ENCODE data around the gene DHH. TPM values are rescaled to one million over a fixed set of nuclear protein-coding genes. Genes with fewer than 3 reads are reported as not detected.

Gene DHH
- total RNA-seq, 1 experiment from 2014 or later, result 0.13 TPM

DNA sequence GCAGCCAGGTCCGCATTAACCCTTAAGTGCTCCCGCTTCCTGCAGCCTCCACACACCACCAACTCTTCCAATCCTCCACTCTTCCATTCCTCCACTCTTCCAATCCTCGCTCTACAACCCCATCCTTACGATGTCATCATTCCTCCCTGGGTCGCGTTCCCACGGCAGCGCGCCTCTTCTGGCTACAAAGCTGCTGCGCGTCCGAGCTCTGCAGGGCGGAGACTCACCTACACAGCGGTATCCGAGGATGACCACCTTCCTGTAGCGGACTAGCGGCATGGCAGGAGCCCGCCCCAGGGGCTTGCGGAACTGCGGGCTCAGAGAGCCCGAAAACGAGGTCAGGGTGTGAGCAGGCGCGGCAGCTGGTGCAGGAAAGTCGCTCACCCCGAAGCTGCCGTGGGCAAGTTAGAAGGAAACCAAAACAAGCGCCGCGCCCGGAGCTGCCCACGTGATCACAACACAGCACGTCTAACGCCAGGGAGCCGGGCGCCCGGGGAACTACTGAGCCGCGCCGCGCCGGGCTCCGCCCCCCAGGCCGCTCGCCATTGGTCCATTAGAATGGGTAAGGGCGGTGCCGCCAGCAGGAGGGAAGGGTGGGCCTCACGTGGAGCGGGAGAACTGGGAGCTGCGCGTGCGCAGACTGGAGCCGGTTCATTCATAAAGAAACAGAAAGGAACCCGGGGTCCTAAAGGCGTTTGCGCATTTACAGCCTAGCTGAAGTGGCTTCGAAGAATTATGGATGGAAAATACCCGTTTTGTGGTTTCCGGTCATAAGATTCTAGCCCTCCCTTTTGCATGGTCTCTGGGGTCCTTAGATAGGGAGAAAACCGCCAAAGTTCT is 24.9 kb downstream of the DHH start, which contains the start of gene RHEBL1:
TSS of gene RHEBL1 (minus strand) at position 473 of the 840 bp plus-strand sequence. CDS start at position 279, 194 bp downstream.
- Histone ChIP-seq H3K9me2 (ENCODE audit: insufficient read depth) (no peaks in the 10 kb centered on the region), H3K4me2 (peak within 1 kb of the TSS; percentile 92), H3K79me2 (ENCODE audit: low read depth) (no peaks in the 10 kb centered on the region), H2AFZ (peak within 1 kb of the TSS; percentile 97), H3K27ac (peak within 1 kb of the TSS; percentile 39; the same call in 1 of the 2 replicates), H3K36me3 (ENCODE audit: low read depth) (no peaks in the 10 kb centered on the region), H3K27me3 (ENCODE audit: insufficient read depth, low read depth) (no peaks in the 10 kb centered on the region), H3K4me3 (peak within 1 kb of the TSS; percentile 95), H3K4me1 (replicated peaks; ENCODE audit: insufficient read depth) (peaks cover 8% of the 10 kb centered on the region; the same call in 1 of the 2 replicates), H3K9me3 (ENCODE audit: insufficient read depth, low read depth) (no peaks in the 10 kb centered on the region), H4K20me1 (ENCODE audit: insufficient read depth) (no peaks in the 10 kb centered on the region), H3F3A (ENCODE audit: insufficient read depth, low read depth) (peaks cover 13% of the 10 kb centered on the region; the same call in 1 of the 2 replicates)
- CTCF ChIA-PET, result interaction anchor here (0.5 to 1.4 kb wide), 8 partner anchors 16 to 165 kb away, joined by 3 to 13 read pairs (median 3); partner anchors contain the start of gene DHH
- POLR2A ChIA-PET (ENCODE audit: unreplicated experiment), result interaction anchor here (0.6 to 0.8 kb wide), 4 partner anchors 18 to 719 kb away, joined by 3 to 4 read pairs (median 4); partner anchors contain the start of gene ZNF641
- TF ChIP-seq, protein P1, sequence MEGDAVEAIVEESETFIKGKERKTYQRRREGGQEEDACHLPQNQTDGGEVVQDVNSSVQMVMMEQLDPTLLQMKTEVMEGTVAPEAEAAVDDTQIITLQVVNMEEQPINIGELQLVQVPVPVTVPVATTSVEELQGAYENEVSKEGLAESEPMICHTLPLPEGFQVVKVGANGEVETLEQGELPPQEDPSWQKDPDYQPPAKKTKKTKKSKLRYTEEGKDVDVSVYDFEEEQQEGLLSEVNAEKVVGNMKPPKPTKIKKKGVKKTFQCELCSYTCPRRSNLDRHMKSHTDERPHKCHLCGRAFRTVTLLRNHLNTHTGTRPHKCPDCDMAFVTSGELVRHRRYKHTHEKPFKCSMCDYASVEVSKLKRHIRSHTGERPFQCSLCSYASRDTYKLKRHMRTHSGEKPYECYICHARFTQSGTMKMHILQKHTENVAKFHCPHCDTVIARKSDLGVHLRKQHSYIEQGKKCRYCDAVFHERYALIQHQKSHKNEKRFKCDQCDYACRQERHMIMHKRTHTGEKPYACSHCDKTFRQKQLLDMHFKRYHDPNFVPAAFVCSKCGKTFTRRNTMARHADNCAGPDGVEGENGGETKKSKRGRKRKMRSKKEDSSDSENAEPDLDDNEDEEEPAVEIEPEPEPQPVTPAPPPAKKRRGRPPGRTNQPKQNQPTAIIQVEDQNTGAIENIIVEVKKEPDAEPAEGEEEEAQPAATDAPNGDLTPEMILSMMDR (conservative IDR thresholded peaks at IDR 0.05), result no peak; the same call in 1 of the 2 replicates
- TF ChIP-seq EZH2 (IDR thresholded peaks at IDR 0.05; ENCODE audit: low read depth), result no peak
- intact Hi-C loops (cut with micrococcal nuclease; ENCODE audit: unreplicated experiment), result loop anchor here (1.0 to 10.0 kb wide), 3 partner anchors 19 to 195 kb away; partner anchors contain the start of genes LMBR1L and TUBA1C
- no TSS peak for BruUV-seq (replicated peaks)
- DNase-seq, result peak; percentile 88 to 98

DNA sequence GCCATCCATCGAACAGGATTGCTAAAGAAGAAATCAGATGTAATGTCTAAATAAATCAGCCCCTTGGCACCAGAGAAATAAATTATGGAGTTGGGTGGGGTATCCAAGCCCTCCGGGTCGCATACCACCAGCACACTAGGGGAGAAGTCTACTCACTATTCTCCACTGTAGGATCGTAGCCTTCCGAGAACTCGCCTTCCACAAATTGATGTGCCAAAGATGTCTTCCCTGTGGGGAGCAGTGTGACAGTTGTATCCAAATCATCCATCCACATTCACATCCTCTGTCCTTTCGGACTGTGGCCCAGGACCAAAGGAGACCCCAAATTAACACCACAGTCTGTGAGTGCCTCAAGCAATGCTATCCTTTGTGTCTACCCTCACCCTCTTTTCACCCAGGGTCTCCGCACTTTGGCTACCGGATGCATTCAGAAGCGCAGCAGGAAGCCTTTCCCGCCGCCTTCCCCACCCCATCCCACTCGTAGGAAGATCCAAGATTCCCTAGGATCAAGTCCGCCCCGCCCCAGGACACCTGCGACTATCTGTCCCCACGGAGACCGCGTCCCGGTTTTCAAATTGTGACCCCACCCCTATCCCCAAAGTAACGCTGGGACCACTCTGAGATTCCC is 25.6 kb downstream of the DHH start:
- H3K79me2 ChIP-seq (ENCODE audit: low read depth), result no peaks in the 10 kb centered on the region
- no TSS peak for BruUV-seq (replicated peaks)
- intact Hi-C loops (cut with micrococcal nuclease; ENCODE audit: unreplicated experiment), result loop anchor here (10.0 kb wide), 1 partner anchor 196 kb away; the partner anchor contains the start of gene TUBA1C
- peak overlapping the region; percentile 97 for H2AFZ ChIP-seq
- H3F3A ChIP-seq (ENCODE audit: insufficient read depth, low read depth), result peaks cover 13% of the 10 kb centered on the region; the same call in 1 of the 2 replicates
- DNase-seq, result no peak
- no peaks in the 10 kb centered on the region for H3K27me3 ChIP-seq (ENCODE audit: insufficient read depth, low read depth)
- CTCF ChIA-PET, result interaction anchor here (0.5 to 1.4 kb wide), 2 partner anchors 19 to 26 kb away, joined by 3 to 13 read pairs; partner anchors contain the start of gene DHH
- no peaks in the 10 kb centered on the region for H3K36me3 ChIP-seq (ENCODE audit: low read depth)
- no peaks in the 10 kb centered on the region for H4K20me1 ChIP-seq (ENCODE audit: insufficient read depth)
- peak overlapping the region; percentile 39; the same call in 1 of the 2 replicates for H3K27ac ChIP-seq
- POLR2A ChIA-PET (ENCODE audit: unreplicated experiment), result no interaction called here
- peak overlapping the region; percentile 95 for H3K4me3 ChIP-seq
- H3K9me2 ChIP-seq (ENCODE audit: insufficient read depth), result no peaks in the 10 kb centered on the region
- no peak for TF ChIP-seq EZH2 (IDR thresholded peaks at IDR 0.05; ENCODE audit: low read depth)
- TF ChIP-seq, protein P1 (conservative IDR thresholded peaks at IDR 0.05), result no peak
- peaks cover 8% of the 10 kb centered on the region; the same call in 1 of the 2 replicates for H3K4me1 ChIP-seq (replicated peaks; ENCODE audit: insufficient read depth)
- H3K4me2 ChIP-seq, result peak overlapping the region; percentile 92
- H3K9me3 ChIP-seq (ENCODE audit: insufficient read depth, low read depth), result no peaks in the 10 kb centered on the region

DNA sequence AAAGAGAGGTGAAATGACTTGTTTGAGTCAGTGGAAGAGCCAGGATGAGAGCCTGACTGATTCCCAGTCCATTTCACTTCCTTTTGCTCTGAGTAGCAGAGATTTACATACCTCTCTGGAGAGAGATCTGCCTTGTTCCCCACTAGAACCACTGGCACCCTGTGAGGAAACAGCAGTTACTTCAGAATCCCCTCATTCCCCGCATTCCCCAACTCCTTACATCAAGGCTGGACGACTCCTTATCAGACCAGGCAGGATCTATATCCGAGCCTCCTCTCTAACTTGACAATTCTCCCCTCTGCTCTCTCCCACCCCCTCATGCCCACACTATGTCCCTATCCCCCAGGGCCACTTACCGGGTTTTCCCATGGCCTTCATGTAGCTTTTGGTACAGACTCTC is 28.5 kb downstream of the DHH start:
- Histone ChIP-seq H3K4me1 (replicated peaks; ENCODE audit: insufficient read depth) (peaks cover 16% of the 10 kb centered on the region), H3K9me2 (ENCODE audit: insufficient read depth) (no peaks in the 10 kb centered on the region), H3K36me3 (ENCODE audit: low read depth) (no peaks in the 10 kb centered on the region), H3K4me2 (no peak overlapping the region), H3K4me3 (no peak overlapping the region), H3K79me2 (ENCODE audit: low read depth) (peaks cover 4% of the 10 kb centered on the region; the same call in 1 of the 2 replicates), H3F3A (ENCODE audit: insufficient read depth, low read depth) (peaks cover 11% of the 10 kb centered on the region; the same call in 1 of the 2 replicates), H4K20me1 (ENCODE audit: insufficient read depth) (no peaks in the 10 kb centered on the region), H3K9me3 (ENCODE audit: insufficient read depth, low read depth) (no peaks in the 10 kb centered on the region), H2AFZ (no peak overlapping the region), H3K27ac (no peak overlapping the region), H3K27me3 (ENCODE audit: insufficient read depth, low read depth) (no peaks in the 10 kb centered on the region)
- POLR2A ChIA-PET (ENCODE audit: unreplicated experiment), result interaction anchor here (0.6 kb wide), 2 partner anchors 55 to 201 kb away, joined by 7 to 8 read pairs; no protein-coding TSS in a partner anchor
- no peak for DNase-seq
- BruUV-seq (replicated peaks), result no TSS peak
- intact Hi-C loops (cut with micrococcal nuclease; ENCODE audit: unreplicated experiment), result loop anchor here (10.0 kb wide), 1 partner anchor 199 kb away; the partner anchor contains the start of gene TUBA1C
- no peak for TF ChIP-seq EZH2 (IDR thresholded peaks at IDR 0.05; ENCODE audit: low read depth)
- TF ChIP-seq, protein P1 (conservative IDR thresholded peaks at IDR 0.05), result no peak
- CTCF ChIA-PET, result interaction anchor here (0.7 kb wide), 1 partner anchor 53 kb away, joined by 3 read pairs; no protein-coding TSS in a partner anchor

Measured in PC-9 (cell line).